ENCODE data around the gene ABHD11.
A peak's percentile ranks its signal among the peaks of the same experiment; 100 is the strongest.

Gene ABHD11

DNA sequence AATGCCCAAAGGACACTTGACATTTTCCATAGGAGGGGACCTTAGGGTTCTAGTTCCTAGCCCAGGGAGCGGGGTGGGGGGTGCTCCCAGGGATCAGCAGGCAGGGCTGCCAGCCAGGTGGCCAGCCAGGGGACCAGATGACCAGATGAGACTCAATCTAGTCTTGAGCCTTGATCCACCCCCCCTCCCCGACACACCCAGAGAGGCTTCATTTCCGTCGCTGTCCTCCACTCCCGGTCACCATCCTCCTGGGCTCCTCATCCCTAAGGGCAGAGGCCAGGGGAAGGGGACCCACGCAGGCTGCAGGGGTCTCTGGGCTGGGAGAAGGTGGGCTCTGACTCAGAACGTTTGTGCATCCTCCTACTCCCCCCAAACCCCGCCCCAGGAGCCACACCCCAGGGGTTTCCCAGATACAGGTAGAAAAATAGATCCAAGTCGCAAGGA is 20.1 kb downstream of the ABHD11 start:
- Histone ChIP-seq H2AK5ac (ENCODE audit: low read length) (no peak overlapping the region), H2BK120ac (ENCODE audit: insufficient read depth, low read length, poor library complexity) (no peak overlapping the region), H4K12ac (ENCODE audit: low read depth, low read length) (no peak overlapping the region), H4K91ac (ENCODE audit: low read depth, low read length) (no peak overlapping the region), H2AFZ (ENCODE audit: insufficient read depth, low read length, poor library complexity) (no peak overlapping the region), H3K4me1 (ENCODE audit: control insufficient read depth in 1 of 2, insufficient read depth in 2 of 2, low read length in 2 of 2) (peaks cover 10 to 19% of the 10 kb centered on the region in 2 experiments), H3K18ac (ENCODE audit: low read length) (no peak overlapping the region), H2BK12ac (ENCODE audit: low read length) (no peak overlapping the region), H3K4me3 (ENCODE audit: low read depth, low read length) (peak overlapping the region; percentile 81), H3K23ac (ENCODE audit: low read length) (no peak overlapping the region), H3K4ac (ENCODE audit: low read depth, low read length) (no peak overlapping the region), H3K14ac (ENCODE audit: low read length) (no peak overlapping the region), H2BK5ac (ENCODE audit: low read depth, low read length, poor library complexity) (no peak overlapping the region), H3K79me1 (ENCODE audit: low read length) (peaks cover 3% of the 10 kb centered on the region), H3K36me3 (ENCODE audit: control insufficient read depth in 1 of 2, insufficient read depth in 2 of 2, low read length in 2 of 2) (no peaks in the 10 kb centered on the region), H3K4me2 (ENCODE audit: low read length) (peak overlapping the region; percentile 96), H3K79me2 (ENCODE audit: control insufficient read depth, insufficient read depth, low read length, poor library complexity) (peaks cover 2% of the 10 kb centered on the region), H3K27ac (ENCODE audit: low read depth, low read length) (no peak overlapping the region), H3K27me3 (ENCODE audit: insufficient read depth, low read length) (peaks cover 5% of the 10 kb centered on the region), H3K9ac (ENCODE audit: low read length) (no peak overlapping the region), H4K8ac (ENCODE audit: low read depth, low read length) (no peak overlapping the region), H3K9me3 (ENCODE audit: insufficient read depth, low read depth, low read length) (no peaks in the 10 kb centered on the region)
- DNase-seq = no peak
- no CpG with 5 or more reads among the region's 9 CpGs for WGBS (ENCODE audit: extremely low coverage, insufficient coverage, insufficient read length)

DNA sequence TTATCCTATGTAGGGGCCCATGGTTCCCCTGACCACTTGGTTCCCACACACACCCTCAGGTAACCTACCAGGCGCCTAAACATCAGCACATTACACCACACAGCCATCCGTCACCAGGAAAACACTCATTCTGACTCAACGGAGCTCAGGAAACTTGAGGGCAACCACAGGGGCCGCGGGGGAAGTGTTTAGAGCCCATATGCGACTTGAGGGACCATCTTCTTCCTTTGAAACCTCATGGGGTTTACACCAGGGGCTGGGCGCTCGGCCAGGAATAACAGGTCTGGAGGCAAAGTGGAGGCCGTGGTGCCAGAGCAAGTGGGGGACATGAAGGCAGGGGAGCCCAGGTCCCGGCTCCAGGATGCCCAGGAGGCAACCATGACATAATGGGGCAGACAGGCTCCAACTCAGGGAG is 20.6 kb downstream of the ABHD11 start:
- Histone ChIP-seq H3K23ac (ENCODE audit: low read length) (no peak overlapping the region), H3K9ac (ENCODE audit: low read length) (no peak overlapping the region), H3K27ac (ENCODE audit: low read depth, low read length) (no peak overlapping the region), H2BK5ac (ENCODE audit: low read depth, low read length, poor library complexity) (no peak overlapping the region), H2AK5ac (ENCODE audit: low read length) (no peak overlapping the region), H2BK120ac (ENCODE audit: insufficient read depth, low read length, poor library complexity) (no peak overlapping the region), H3K79me2 (ENCODE audit: control insufficient read depth, insufficient read depth, low read length, poor library complexity) (peaks cover 2% of the 10 kb centered on the region), H3K79me1 (ENCODE audit: low read length) (peaks cover 3% of the 10 kb centered on the region), H4K12ac (ENCODE audit: low read depth, low read length) (no peak overlapping the region), H4K91ac (ENCODE audit: low read depth, low read length) (no peak overlapping the region), H3K9me3 (ENCODE audit: insufficient read depth, low read depth, low read length) (no peaks in the 10 kb centered on the region), H4K8ac (ENCODE audit: low read depth, low read length) (no peak overlapping the region), H3K14ac (ENCODE audit: low read length) (no peak overlapping the region), H3K4me2 (ENCODE audit: low read length) (no peak overlapping the region), H2BK12ac (ENCODE audit: low read length) (no peak overlapping the region), H3K4me3 (ENCODE audit: low read depth, low read length) (no peak overlapping the region), H3K36me3 (ENCODE audit: control insufficient read depth in 1 of 2, insufficient read depth in 2 of 2, low read length in 2 of 2) (no peaks in the 10 kb centered on the region), H3K4me1 (ENCODE audit: control insufficient read depth in 1 of 2, insufficient read depth in 2 of 2, low read length in 2 of 2) (peaks cover 10 to 19% of the 10 kb centered on the region in 2 experiments), H3K18ac (ENCODE audit: low read length) (no peak overlapping the region), H3K4ac (ENCODE audit: low read depth, low read length) (no peak overlapping the region), H3K27me3 (ENCODE audit: insufficient read depth, low read length) (peaks cover 5% of the 10 kb centered on the region), H2AFZ (ENCODE audit: insufficient read depth, low read length, poor library complexity) (no peak overlapping the region)
- no CpG with 5 or more reads among the region's 10 CpGs for WGBS (ENCODE audit: extremely low coverage, insufficient coverage, insufficient read length)
- peak; percentile 67 to 70 for DNase-seq

DNA sequence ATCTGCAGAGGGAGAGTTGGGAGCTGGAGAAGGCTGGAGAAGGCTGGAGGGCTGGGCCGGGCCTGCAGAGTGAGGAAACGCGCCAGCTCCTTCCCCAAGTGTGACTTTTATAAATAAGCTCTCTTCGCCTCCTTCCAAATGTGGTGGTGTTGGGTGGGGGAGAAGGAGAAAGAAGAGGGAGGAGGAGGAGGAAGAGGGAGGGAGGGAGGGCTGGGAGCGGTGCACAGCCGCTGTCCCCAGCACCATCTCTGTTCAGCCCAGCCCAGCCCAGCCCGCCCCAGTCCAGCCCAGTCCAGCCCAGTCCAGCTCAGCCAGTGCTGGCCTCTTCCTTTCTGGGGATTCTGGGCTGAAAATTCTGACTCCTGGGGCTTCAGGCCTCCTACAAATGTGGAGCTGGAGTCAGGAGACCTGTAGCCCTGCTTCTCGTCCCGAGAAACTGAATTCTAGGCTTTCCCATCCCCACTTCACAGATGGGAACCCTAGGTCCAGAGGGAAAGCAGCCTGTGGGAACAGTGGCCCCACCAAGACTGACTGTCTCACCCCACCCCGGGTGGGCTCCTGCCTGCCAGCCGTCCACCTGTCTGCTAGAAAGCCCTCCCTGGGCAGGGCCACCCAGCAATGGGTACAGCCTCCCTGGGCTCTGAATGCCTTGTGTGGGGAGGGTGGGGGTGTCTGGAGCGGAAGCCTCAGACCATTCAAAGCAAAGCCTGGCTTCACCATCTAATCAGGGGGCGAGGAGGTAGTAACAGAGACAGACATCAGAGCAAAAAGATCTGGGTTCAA is 21.4 kb downstream of the ABHD11 start:
- WGBS (ENCODE audit: extremely low coverage, insufficient coverage, insufficient read length) = no CpG with 5 or more reads among the region's 13 CpGs
- no peak overlapping the region for H3K4me3 ChIP-seq (ENCODE audit: low read depth, low read length)
- H3K27ac ChIP-seq (ENCODE audit: low read depth, low read length) = no peak overlapping the region
- H2BK5ac ChIP-seq (ENCODE audit: low read depth, low read length, poor library complexity) = no peak overlapping the region
- H3K18ac ChIP-seq (ENCODE audit: low read length) = no peak overlapping the region
- no peak overlapping the region for H2BK12ac ChIP-seq (ENCODE audit: low read length)
- no peak overlapping the region for H2BK120ac ChIP-seq (ENCODE audit: insufficient read depth, low read length, poor library complexity)
- no peaks in the 10 kb centered on the region for H3K36me3 ChIP-seq (ENCODE audit: control insufficient read depth in 1 of 2, insufficient read depth in 2 of 2, low read length in 2 of 2)
- H4K91ac ChIP-seq (ENCODE audit: low read depth, low read length) = no peak overlapping the region
- H2AK5ac ChIP-seq (ENCODE audit: low read length) = no peak overlapping the region
- peaks cover 3% of the 10 kb centered on the region for H3K79me1 ChIP-seq (ENCODE audit: low read length)
- H3K4ac ChIP-seq (ENCODE audit: low read depth, low read length) = peak overlapping the region; percentile 9
- no peak overlapping the region for H3K23ac ChIP-seq (ENCODE audit: low read length)
- no peak overlapping the region for H4K8ac ChIP-seq (ENCODE audit: low read depth, low read length)
- H3K79me2 ChIP-seq (ENCODE audit: control insufficient read depth, insufficient read depth, low read length, poor library complexity) = peaks cover 2% of the 10 kb centered on the region
- H4K12ac ChIP-seq (ENCODE audit: low read depth, low read length) = no peak overlapping the region
- peaks cover 10 to 19% of the 10 kb centered on the region in 2 experiments for H3K4me1 ChIP-seq (ENCODE audit: control insufficient read depth in 1 of 2, insufficient read depth in 2 of 2, low read length in 2 of 2)
- H3K27me3 ChIP-seq (ENCODE audit: insufficient read depth, low read length) = peaks cover 5% of the 10 kb centered on the region
- no peak for DNase-seq
- no peaks in the 10 kb centered on the region for H3K9me3 ChIP-seq (ENCODE audit: insufficient read depth, low read depth, low read length)
- H2AFZ ChIP-seq (ENCODE audit: insufficient read depth, low read length, poor library complexity) = no peak overlapping the region
- no peak overlapping the region for H3K4me2 ChIP-seq (ENCODE audit: low read length)
- no peak overlapping the region for H3K9ac ChIP-seq (ENCODE audit: low read length)
- no peak overlapping the region for H3K14ac ChIP-seq (ENCODE audit: low read length)

DNA sequence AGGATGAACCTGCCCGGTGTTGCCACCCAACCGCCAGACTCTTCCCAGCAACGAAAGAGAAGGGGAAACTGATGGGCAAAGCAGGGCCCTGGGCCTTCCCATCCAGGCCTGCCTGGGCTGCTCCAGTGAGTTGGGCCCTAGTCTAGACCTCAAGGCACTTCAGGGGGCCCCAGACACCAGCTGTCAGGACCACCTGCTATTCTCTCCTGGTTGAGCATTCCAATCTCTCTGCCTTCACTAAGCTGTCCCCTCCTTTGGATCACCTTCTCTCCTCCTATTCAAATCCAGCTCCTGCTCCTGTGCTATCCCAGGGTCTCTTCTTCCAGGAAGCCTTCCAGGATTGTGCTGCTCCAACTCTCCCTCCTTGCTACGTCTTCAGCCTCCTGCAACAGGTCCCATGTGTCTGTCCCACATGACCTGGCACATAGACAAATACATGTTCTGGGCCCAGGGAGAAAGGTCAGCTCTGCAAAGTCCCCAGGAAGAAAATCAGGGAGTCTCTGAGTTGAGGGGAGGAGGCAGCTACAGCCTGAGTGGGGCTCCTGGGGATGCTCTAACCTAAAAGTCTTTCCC is 22.2 kb downstream of the ABHD11 start:
- Histone ChIP-seq H4K91ac (ENCODE audit: low read depth, low read length) (no peak overlapping the region), H2BK120ac (ENCODE audit: insufficient read depth, low read length, poor library complexity) (no peak overlapping the region), H3K79me1 (ENCODE audit: low read length) (peaks cover 3% of the 10 kb centered on the region), H3K4ac (ENCODE audit: low read depth, low read length) (no peak overlapping the region), H3K79me2 (ENCODE audit: control insufficient read depth, insufficient read depth, low read length, poor library complexity) (peaks cover 2% of the 10 kb centered on the region), H4K8ac (ENCODE audit: low read depth, low read length) (no peak overlapping the region), H3K9ac (ENCODE audit: low read length) (no peak overlapping the region), H2AK5ac (ENCODE audit: low read length) (no peak overlapping the region), H3K14ac (ENCODE audit: low read length) (no peak overlapping the region), H3K36me3 (ENCODE audit: control insufficient read depth in 1 of 2, insufficient read depth in 2 of 2, low read length in 2 of 2) (no peaks in the 10 kb centered on the region), H4K12ac (ENCODE audit: low read depth, low read length) (no peak overlapping the region), H3K27me3 (ENCODE audit: insufficient read depth, low read length) (peaks cover 5% of the 10 kb centered on the region), H2AFZ (ENCODE audit: insufficient read depth, low read length, poor library complexity) (no peak overlapping the region), H3K4me1 (ENCODE audit: control insufficient read depth in 1 of 2, insufficient read depth in 2 of 2, low read length in 2 of 2) (peaks cover 10 to 19% of the 10 kb centered on the region in 2 experiments), H2BK12ac (ENCODE audit: low read length) (no peak overlapping the region), H3K4me3 (ENCODE audit: low read depth, low read length) (no peak overlapping the region), H3K9me3 (ENCODE audit: insufficient read depth, low read depth, low read length) (no peaks in the 10 kb centered on the region), H2BK5ac (ENCODE audit: low read depth, low read length, poor library complexity) (no peak overlapping the region), H3K23ac (ENCODE audit: low read length) (no peak overlapping the region), H3K4me2 (ENCODE audit: low read length) (peak overlapping the region; percentile 5), H3K27ac (ENCODE audit: low read depth, low read length) (no peak overlapping the region), H3K18ac (ENCODE audit: low read length) (no peak overlapping the region)
- WGBS (ENCODE audit: extremely low coverage, insufficient coverage, insufficient read length) = no CpG with 5 or more reads among the region's 4 CpGs
- DNase-seq = no peak
